ENCODE measurements around the gene INHBA.

The INHBA gene

GRCh38 chr7:41691286-41692190, 11.4 kb downstream of the INHBA start:
- Histone ChIP-seq H3K27ac (ENCODE audit: low read length) (no peak overlapping the region), H3K4me3 (ENCODE audit: low read length) (no peak overlapping the region), H3K36me3 (replicated peaks; ENCODE audit: insufficient read depth, low read length) (no peaks in the 10 kb centered on the region), H3K9me2 (replicated peaks; ENCODE audit: insufficient read depth, low read length) (no peaks in the 10 kb centered on the region), H3K9ac (ENCODE audit: low read length) (no peak overlapping the region), H3F3A (ENCODE audit: insufficient read depth, low read length) (no peaks in the 10 kb centered on the region), H3K4me2 (ENCODE audit: low read depth, low read length) (no peak overlapping the region), H3K79me2 (ENCODE audit: low read length) (no peaks in the 10 kb centered on the region), H4K20me1 (ENCODE audit: insufficient read depth, low read length) (no peaks in the 10 kb centered on the region), H3K4me1 (ENCODE audit: low read length) (peaks cover 4% of the 10 kb centered on the region; the same call in 1 of the 2 replicates), H2AFZ (ENCODE audit: low read length) (no peak overlapping the region), H3K9me3 (replicated peaks; ENCODE audit: insufficient read depth, low read length) (no peaks in the 10 kb centered on the region), H3K27me3 (replicated peaks; ENCODE audit: insufficient read depth, low read length) (no peaks in the 10 kb centered on the region)
- TF ChIP-seq EZH2phosphoT487 (IDR thresholded peaks at IDR 0.05; ENCODE audit: low read length) (no peak), EZH2 (optimal IDR thresholded peaks at IDR 0.05; ENCODE audit: low read depth, low read length) (no peak), CTCF (IDR thresholded peaks at IDR 0.05; ENCODE audit: low read length) (no peak)
- no peak for DNase-seq

GRCh38 chr7:41689815-41690214, 13.1 kb downstream of the INHBA start:
- Histone ChIP-seq H3K4me1 (ENCODE audit: low read length) (peaks cover 4% of the 10 kb centered on the region; the same call in 1 of the 2 replicates), H3K9me3 (replicated peaks; ENCODE audit: insufficient read depth, low read length) (no peaks in the 10 kb centered on the region), H3K4me3 (ENCODE audit: low read length) (no peak overlapping the region), H4K20me1 (ENCODE audit: insufficient read depth, low read length) (no peaks in the 10 kb centered on the region), H3K79me2 (ENCODE audit: low read length) (no peaks in the 10 kb centered on the region), H3K4me2 (ENCODE audit: low read depth, low read length) (no peak overlapping the region), H3F3A (ENCODE audit: insufficient read depth, low read length) (no peaks in the 10 kb centered on the region), H2AFZ (ENCODE audit: low read length) (no peak overlapping the region), H3K27ac (ENCODE audit: low read length) (no peak overlapping the region), H3K27me3 (replicated peaks; ENCODE audit: insufficient read depth, low read length) (no peaks in the 10 kb centered on the region), H3K9me2 (replicated peaks; ENCODE audit: insufficient read depth, low read length) (no peaks in the 10 kb centered on the region), H3K9ac (ENCODE audit: low read length) (no peak overlapping the region), H3K36me3 (replicated peaks; ENCODE audit: insufficient read depth, low read length) (no peaks in the 10 kb centered on the region)
- DNase-seq: no peak
- TF ChIP-seq EZH2 (optimal IDR thresholded peaks at IDR 0.05; ENCODE audit: low read depth, low read length) (no peak), CTCF (IDR thresholded peaks at IDR 0.05; ENCODE audit: low read length) (no peak), EZH2phosphoT487 (IDR thresholded peaks at IDR 0.05; ENCODE audit: low read length) (no peak)

- Histone ChIP-seq H3K79me2 (ENCODE audit: low read length) (no peaks in the 10 kb centered on the region), H2AFZ (ENCODE audit: low read length) (no peak overlapping the region), H3K4me1 (ENCODE audit: low read length) (peaks cover 4% of the 10 kb centered on the region; the same call in 1 of the 2 replicates), H3K4me3 (ENCODE audit: low read length) (no peak overlapping the region), H3K36me3 (replicated peaks; ENCODE audit: insufficient read depth, low read length) (no peaks in the 10 kb centered on the region), H4K20me1 (ENCODE audit: insufficient read depth, low read length) (no peaks in the 10 kb centered on the region), H3K4me2 (ENCODE audit: low read depth, low read length) (no peak overlapping the region), H3K9ac (ENCODE audit: low read length) (no peak overlapping the region), H3K9me3 (replicated peaks; ENCODE audit: insufficient read depth, low read length) (no peaks in the 10 kb centered on the region), H3K9me2 (replicated peaks; ENCODE audit: insufficient read depth, low read length) (no peaks in the 10 kb centered on the region), H3F3A (ENCODE audit: insufficient read depth, low read length) (no peaks in the 10 kb centered on the region), H3K27me3 (replicated peaks; ENCODE audit: insufficient read depth, low read length) (no peaks in the 10 kb centered on the region), H3K27ac (ENCODE audit: low read length) (no peak overlapping the region)
- DNase-seq: no peak
- TF ChIP-seq CTCF (IDR thresholded peaks at IDR 0.05; ENCODE audit: low read length): no peak
These were observed 14.0 kb downstream of the INHBA start for GRCh38 chr7:41688906-41689305.
